Astrocyte (in vitro differentiated cells and primary cell): ENCODE measurements around the gene MYH11. TPM values are rescaled to one million over a fixed set of nuclear protein-coding genes. Genes with fewer than 3 reads are reported as not detected.

Source experiments
- DNase-seq: peaks from one replicate; pipeline ENCODE4 v3.0.0-alpha.2; 2010; ENCODE audit warnings: low read depth
- FAIRE-seq: peaks from 2 replicates; lab custom pipeline; 2011; peaks lifted over from hg19 to GRCh38; lab: Jason Lieb, UNC
- H2AFZ ChIP-seq: 2 replicates; pipeline ENCODE4 v1.6.0; 2012; ENCODE audit warnings: low read depth, low read length, inconsistent platforms
- H3K27ac ChIP-seq: 2 replicates; pipeline ENCODE4 v1.5.1; 2011; ENCODE audit warnings: low read depth, low read length, inconsistent platforms
- H3K27me3 ChIP-seq: 2 replicates; pipeline ENCODE4 v1.6.0; 2011; ENCODE audit warnings: low read length, inconsistent platforms; ENCODE audit not compliant: insufficient read depth
- H3K36me3 ChIP-seq: 2 replicates; pipeline ENCODE4 v1.5.1; 2011; ENCODE audit warnings: low read length, inconsistent platforms; ENCODE audit not compliant: insufficient read depth
- H3K4me1 ChIP-seq: 2 replicates; pipeline ENCODE4 v1.5.1; 2011; ENCODE audit warnings: low read length, inconsistent platforms; ENCODE audit not compliant: insufficient read depth
- H3K4me2 ChIP-seq: 2 replicates; pipeline ENCODE4 v1.6.0; 2012; ENCODE audit warnings: low read length, inconsistent platforms
- H3K4me3 ChIP-seq: 2 replicates; pipeline ENCODE4 v1.5.1; 2011; ENCODE audit warnings: low read depth, mild to moderate bottlenecking, low read length, inconsistent platforms; ENCODE audit not compliant: insufficient read depth
- H3K79me2 ChIP-seq: 2 replicates; pipeline ENCODE4 v1.6.0; 2012; ENCODE audit warnings: mild to moderate bottlenecking, low read length, inconsistent platforms; ENCODE audit not compliant: insufficient read depth
- H3K9ac ChIP-seq: 2 replicates; pipeline ENCODE4 v1.6.0; 2012; ENCODE audit warnings: mild to moderate bottlenecking, low read length, inconsistent platforms
- H3K9me3 ChIP-seq: 2 replicates; pipeline ENCODE4 v1.5.1; 2012; ENCODE audit warnings: low read depth, mild to moderate bottlenecking, low read length, inconsistent platforms; ENCODE audit not compliant: insufficient read depth
- H4K20me1 ChIP-seq: 2 replicates; pipeline ENCODE4 v1.6.0; 2012; ENCODE audit warnings: low read length, inconsistent platforms; ENCODE audit not compliant: insufficient read depth
- H3K27ac Mint-ChIP-seq: one replicate; pipeline ENCODE4 v1.8.0; 2021; ENCODE audit warnings: mild to moderate bottlenecking, mixed read lengths; ENCODE audit not compliant: unreplicated experiment
- H3K27me3 Mint-ChIP-seq: one replicate; pipeline ENCODE4 v1.8.0; 2021; ENCODE audit warnings: low read depth, mixed read lengths; ENCODE audit not compliant: unreplicated experiment
- H3K36me3 Mint-ChIP-seq: one replicate; pipeline ENCODE4 v1.8.0; 2021; ENCODE audit warnings: low read depth, mixed read lengths; ENCODE audit not compliant: unreplicated experiment
- H3K4me1 Mint-ChIP-seq: one replicate; pipeline ENCODE4 v1.8.0; 2021; ENCODE audit warnings: low read depth, mixed read lengths; ENCODE audit not compliant: unreplicated experiment
- H3K4me3 Mint-ChIP-seq: one replicate; pipeline ENCODE4 v1.8.0; 2021; ENCODE audit warnings: mild to moderate bottlenecking, moderate library complexity, mixed read lengths; ENCODE audit not compliant: unreplicated experiment
- H3K9me3 Mint-ChIP-seq: one replicate; pipeline ENCODE4 v1.8.0; 2021; ENCODE audit warnings: mild to moderate bottlenecking, mixed read lengths; ENCODE audit not compliant: unreplicated experiment
- EZH2 ChIP-seq: IDR thresholded peaks from 2 replicates; pipeline ENCODE4 v1.6.1; 2012; ENCODE audit warnings: mild to moderate bottlenecking, low read length, inconsistent platforms; ENCODE audit not compliant: insufficient read depth
- total RNA-seq: library from RNA; stranded (reverse); gene quantifications from 2 replicates; pipeline ENCODE4 v1.2.1, GENCODE V29; 2021
- TF ChIP-seq, protein P1 (sequence below): IDR thresholded peaks from 2 replicates; pipeline ENCODE4 v1.5.1; 2011; ENCODE audit warnings: low read depth, mild to moderate bottlenecking, inconsistent platforms, low read length, moderate library complexity; ENCODE audit not compliant: insufficient read depth

The MYH11 gene
- total RNA-seq, 1 donor from 2014 or later: 1.0 TPM

DNA sequence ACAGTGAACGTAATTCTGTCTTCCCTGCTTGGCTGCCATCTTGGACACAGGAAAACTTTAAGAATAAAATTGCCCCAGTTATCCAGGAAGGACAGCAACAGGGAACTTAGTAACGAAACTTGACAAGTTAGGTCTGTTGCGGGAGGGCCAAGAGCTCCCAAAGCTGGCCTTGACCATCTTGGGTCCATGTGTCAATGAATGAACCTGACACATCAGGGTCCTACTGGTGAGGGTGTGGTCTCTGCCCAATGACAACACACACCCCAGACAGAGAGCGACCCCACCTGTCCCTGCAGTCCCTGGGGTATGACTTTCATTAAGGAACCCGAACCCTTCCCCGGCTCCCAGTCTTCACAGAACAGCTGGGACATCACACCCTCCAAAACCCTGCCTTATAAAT, 110.5 kb downstream of the MYH11 start:
- FAIRE-seq: no peak
- no peak for TF ChIP-seq EZH2
- TF ChIP-seq, protein P1, sequence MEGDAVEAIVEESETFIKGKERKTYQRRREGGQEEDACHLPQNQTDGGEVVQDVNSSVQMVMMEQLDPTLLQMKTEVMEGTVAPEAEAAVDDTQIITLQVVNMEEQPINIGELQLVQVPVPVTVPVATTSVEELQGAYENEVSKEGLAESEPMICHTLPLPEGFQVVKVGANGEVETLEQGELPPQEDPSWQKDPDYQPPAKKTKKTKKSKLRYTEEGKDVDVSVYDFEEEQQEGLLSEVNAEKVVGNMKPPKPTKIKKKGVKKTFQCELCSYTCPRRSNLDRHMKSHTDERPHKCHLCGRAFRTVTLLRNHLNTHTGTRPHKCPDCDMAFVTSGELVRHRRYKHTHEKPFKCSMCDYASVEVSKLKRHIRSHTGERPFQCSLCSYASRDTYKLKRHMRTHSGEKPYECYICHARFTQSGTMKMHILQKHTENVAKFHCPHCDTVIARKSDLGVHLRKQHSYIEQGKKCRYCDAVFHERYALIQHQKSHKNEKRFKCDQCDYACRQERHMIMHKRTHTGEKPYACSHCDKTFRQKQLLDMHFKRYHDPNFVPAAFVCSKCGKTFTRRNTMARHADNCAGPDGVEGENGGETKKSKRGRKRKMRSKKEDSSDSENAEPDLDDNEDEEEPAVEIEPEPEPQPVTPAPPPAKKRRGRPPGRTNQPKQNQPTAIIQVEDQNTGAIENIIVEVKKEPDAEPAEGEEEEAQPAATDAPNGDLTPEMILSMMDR: no peak

DNA sequence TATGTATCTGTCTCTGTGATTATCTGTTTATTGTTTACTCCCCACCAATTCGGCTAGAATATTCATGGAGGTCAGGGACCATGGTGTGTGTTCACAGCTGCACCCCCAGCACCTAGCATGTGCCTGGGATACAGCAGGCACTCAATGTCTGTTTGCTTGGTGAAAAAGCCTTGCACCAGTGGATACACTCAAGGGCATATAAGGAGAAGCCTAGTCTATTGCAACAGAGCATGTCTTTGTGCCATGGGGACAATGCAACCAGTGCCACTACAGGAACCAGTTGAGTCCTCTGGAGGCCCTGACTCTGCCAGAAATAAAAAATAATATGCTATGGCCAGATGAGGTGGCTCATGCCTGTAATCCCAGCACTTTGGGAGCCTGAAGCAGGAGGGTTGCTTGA, 113.2 kb downstream of the MYH11 start:
- H3K27me3 ChIP-seq: peaks cover 3% of the 10 kb centered on the region
- no peak overlapping the region for H3K27ac ChIP-seq
- H2AFZ ChIP-seq: no peak overlapping the region
- no peak overlapping the region for H3K4me2 ChIP-seq
- FAIRE-seq (no peak), DNase-seq (no peak)
- Mint-ChIP-seq H3K27ac (no peak overlapping the region), H3K4me3 (no peak overlapping the region), H3K4me1 (no peaks in the 10 kb centered on the region), H3K9me3 (peaks cover 6% of the 10 kb centered on the region), H3K27me3 (peaks cover 15% of the 10 kb centered on the region), H3K36me3 (peaks cover 5% of the 10 kb centered on the region)
- H3K79me2 ChIP-seq: no peaks in the 10 kb centered on the region
- no peaks in the 10 kb centered on the region for H4K20me1 ChIP-seq
- TF ChIP-seq, protein P1: no peak
- no peak for TF ChIP-seq EZH2
- no peak overlapping the region for H3K9ac ChIP-seq
- no peak overlapping the region for H3K4me3 ChIP-seq
- H3K9me3 ChIP-seq: no peaks in the 10 kb centered on the region
- no peaks in the 10 kb centered on the region for H3K4me1 ChIP-seq
- no peaks in the 10 kb centered on the region for H3K36me3 ChIP-seq

More for the DNA sequence above, 110.5 kb downstream of the MYH11 start:
- Histone ChIP-seq H3K27me3 (peaks cover 3% of the 10 kb centered on the region), H4K20me1 (no peaks in the 10 kb centered on the region), H3K79me2 (no peaks in the 10 kb centered on the region), H3K27ac (no peak overlapping the region), H3K9me3 (no peaks in the 10 kb centered on the region), H3K4me1 (no peaks in the 10 kb centered on the region), H3K4me3 (no peak overlapping the region), H2AFZ (no peak overlapping the region), H3K9ac (no peak overlapping the region), H3K36me3 (no peaks in the 10 kb centered on the region), H3K4me2 (no peak overlapping the region)
- Mint-ChIP-seq H3K4me1 (peaks cover 2% of the 10 kb centered on the region), H3K36me3 (peaks cover 3% of the 10 kb centered on the region), H3K9me3 (peaks cover 1% of the 10 kb centered on the region), H3K27ac (no peak overlapping the region), H3K27me3 (peaks cover 13% of the 10 kb centered on the region), H3K4me3 (no peak overlapping the region)
- DNase-seq: no peak

DNA sequence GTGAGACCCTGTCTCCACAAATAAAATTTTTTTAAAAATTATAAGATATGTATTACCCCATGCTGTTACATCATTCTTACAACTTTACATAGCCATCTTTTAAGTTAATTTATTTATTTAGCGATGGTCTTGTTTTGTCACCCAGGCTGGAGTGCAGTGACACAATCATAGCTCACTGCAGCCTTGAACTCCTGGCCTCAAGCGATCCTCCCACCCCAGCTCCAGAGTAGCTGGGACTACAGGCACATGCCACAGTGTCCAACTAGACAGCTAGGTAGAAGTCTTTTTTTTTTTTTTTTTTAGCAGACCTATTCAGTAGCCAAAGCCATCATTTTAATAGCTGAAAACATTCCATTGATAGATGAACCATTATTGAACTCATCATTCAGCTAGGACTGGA, 114.1 kb downstream of the MYH11 start:
- H3K36me3 ChIP-seq: no peaks in the 10 kb centered on the region
- no peak overlapping the region for H3K27ac ChIP-seq
- H3K4me1 ChIP-seq: no peaks in the 10 kb centered on the region
- H3K9me3 Mint-ChIP-seq: peaks cover 6% of the 10 kb centered on the region
- no peak overlapping the region for H2AFZ ChIP-seq
- H3K27ac Mint-ChIP-seq: no peak overlapping the region
- no peak overlapping the region for H3K9ac ChIP-seq
- no peaks in the 10 kb centered on the region for H4K20me1 ChIP-seq
- FAIRE-seq: no peak
- peaks cover 11% of the 10 kb centered on the region for H3K27me3 Mint-ChIP-seq
- no peak for TF ChIP-seq EZH2
- TF ChIP-seq, protein P1: no peak
- peaks cover 3% of the 10 kb centered on the region for H3K27me3 ChIP-seq
- peaks cover 5% of the 10 kb centered on the region for H3K36me3 Mint-ChIP-seq
- no peaks in the 10 kb centered on the region for H3K79me2 ChIP-seq
- no peaks in the 10 kb centered on the region for H3K4me1 Mint-ChIP-seq
- no peak overlapping the region for H3K4me3 ChIP-seq
- no peaks in the 10 kb centered on the region for H3K9me3 ChIP-seq
- H3K4me3 Mint-ChIP-seq: no peak overlapping the region
- DNase-seq: no peak
- no peak overlapping the region for H3K4me2 ChIP-seq
